ENCODE measurements around the gene ADAM10. TPM values are rescaled to one million over a fixed set of nuclear protein-coding genes. Genes with fewer than 3 reads are reported as not detected.

The ADAM10 gene
- total RNA-seq, 1 experiment from 2014 or later = 239 TPM

DNA sequence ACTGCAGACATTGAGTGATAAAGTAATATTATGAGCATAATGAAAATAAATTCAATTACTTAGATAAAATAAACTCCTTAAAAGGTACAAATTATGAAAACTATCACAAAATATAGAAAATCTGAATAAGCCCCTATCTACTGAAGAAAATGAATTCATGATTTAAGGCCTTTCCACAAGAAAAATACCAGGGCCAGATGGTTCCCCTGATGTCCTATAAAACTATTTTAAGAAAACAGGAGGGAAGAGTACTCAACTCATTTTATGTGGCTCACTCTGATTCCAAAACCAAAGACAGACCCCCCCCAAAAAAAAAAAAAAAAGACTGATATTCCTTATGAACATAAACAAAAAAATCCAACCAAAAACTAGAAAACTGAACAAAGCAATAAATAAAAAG is 59.9 kb downstream of the ADAM10 start:
- no TSS peak for BruUV-seq (replicated peaks)

DNA sequence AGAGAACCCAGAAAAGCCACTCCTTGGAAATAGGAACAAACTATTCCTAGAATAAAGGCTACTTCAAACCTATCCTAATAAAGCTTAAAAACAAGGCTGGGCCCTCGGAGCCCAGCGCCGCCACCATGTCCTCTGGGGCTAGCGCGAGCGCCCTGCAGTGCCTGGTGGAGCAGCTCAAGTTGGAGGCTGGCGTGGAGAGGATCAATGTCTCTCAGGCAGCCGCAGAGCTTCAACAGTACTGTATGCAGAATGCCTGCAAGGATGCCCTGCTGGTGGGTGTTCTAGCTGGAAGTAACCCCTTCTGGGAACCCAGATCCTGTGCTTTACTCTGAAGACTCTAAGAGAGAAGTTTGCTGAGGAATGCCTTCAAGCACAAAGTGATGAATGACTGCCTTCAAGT is 63.2 kb downstream of the ADAM10 start:
- CTCF ChIA-PET = no interaction called here
- POLR2A ChIA-PET (ENCODE audit: unreplicated experiment) = no interaction called here
- H3K4me2 ChIP-seq = no peak overlapping the region
- H3K36me3 ChIP-seq (ENCODE audit: low read depth) = no peaks in the 10 kb centered on the region
- H2AFZ ChIP-seq = no peak overlapping the region
- no peaks in the 10 kb centered on the region; the same call in 1 of the 2 replicates for H4K20me1 ChIP-seq (ENCODE audit: insufficient read depth)
- H3K27me3 ChIP-seq (ENCODE audit: insufficient read depth, low read depth) = no peaks in the 10 kb centered on the region
- intact Hi-C loops (cut with micrococcal nuclease; ENCODE audit: unreplicated experiment) = no loop called here
- no peak overlapping the region for H3K27ac ChIP-seq
- peaks cover 72% of the 10 kb centered on the region for H3K79me2 ChIP-seq (ENCODE audit: low read depth)
- no peak for TF ChIP-seq EZH2 (IDR thresholded peaks at IDR 0.05; ENCODE audit: low read depth)
- TF ChIP-seq, protein P1, sequence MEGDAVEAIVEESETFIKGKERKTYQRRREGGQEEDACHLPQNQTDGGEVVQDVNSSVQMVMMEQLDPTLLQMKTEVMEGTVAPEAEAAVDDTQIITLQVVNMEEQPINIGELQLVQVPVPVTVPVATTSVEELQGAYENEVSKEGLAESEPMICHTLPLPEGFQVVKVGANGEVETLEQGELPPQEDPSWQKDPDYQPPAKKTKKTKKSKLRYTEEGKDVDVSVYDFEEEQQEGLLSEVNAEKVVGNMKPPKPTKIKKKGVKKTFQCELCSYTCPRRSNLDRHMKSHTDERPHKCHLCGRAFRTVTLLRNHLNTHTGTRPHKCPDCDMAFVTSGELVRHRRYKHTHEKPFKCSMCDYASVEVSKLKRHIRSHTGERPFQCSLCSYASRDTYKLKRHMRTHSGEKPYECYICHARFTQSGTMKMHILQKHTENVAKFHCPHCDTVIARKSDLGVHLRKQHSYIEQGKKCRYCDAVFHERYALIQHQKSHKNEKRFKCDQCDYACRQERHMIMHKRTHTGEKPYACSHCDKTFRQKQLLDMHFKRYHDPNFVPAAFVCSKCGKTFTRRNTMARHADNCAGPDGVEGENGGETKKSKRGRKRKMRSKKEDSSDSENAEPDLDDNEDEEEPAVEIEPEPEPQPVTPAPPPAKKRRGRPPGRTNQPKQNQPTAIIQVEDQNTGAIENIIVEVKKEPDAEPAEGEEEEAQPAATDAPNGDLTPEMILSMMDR (conservative IDR thresholded peaks at IDR 0.05) = no peak
- no peak for DNase-seq
- no peaks in the 10 kb centered on the region for H3K9me3 ChIP-seq (ENCODE audit: insufficient read depth, low read depth)
- BruUV-seq (replicated peaks) = no TSS peak
- no peaks in the 10 kb centered on the region for H3K9me2 ChIP-seq (ENCODE audit: insufficient read depth)
- no peak overlapping the region for H3K4me3 ChIP-seq
- no peaks in the 10 kb centered on the region for H3K4me1 ChIP-seq (replicated peaks; ENCODE audit: insufficient read depth)
- H3F3A ChIP-seq (ENCODE audit: insufficient read depth, low read depth) = no peaks in the 10 kb centered on the region

More for the DNA sequence above, 59.9 kb downstream of the ADAM10 start:
- Histone ChIP-seq H3F3A (ENCODE audit: insufficient read depth, low read depth) (0 out of 2 replicates have a peak, but pooled peaks cover 1% of the 10 kb centered on the region), H3K4me1 (replicated peaks; ENCODE audit: insufficient read depth) (no peaks in the 10 kb centered on the region), H2AFZ (no peak overlapping the region), H3K9me2 (ENCODE audit: insufficient read depth) (no peaks in the 10 kb centered on the region), H3K36me3 (ENCODE audit: low read depth) (0 out of 2 replicates have a peak, but pooled peaks cover 3% of the 10 kb centered on the region), H3K27ac (no peak overlapping the region), H3K9me3 (ENCODE audit: insufficient read depth, low read depth) (no peaks in the 10 kb centered on the region), H3K4me3 (no peak overlapping the region), H3K27me3 (ENCODE audit: insufficient read depth, low read depth) (no peaks in the 10 kb centered on the region), H3K79me2 (ENCODE audit: low read depth) (peaks cover 68% of the 10 kb centered on the region), H3K4me2 (no peak overlapping the region), H4K20me1 (ENCODE audit: insufficient read depth) (no peaks in the 10 kb centered on the region; the same call in none of the 2 replicates)
- no peak for DNase-seq
- intact Hi-C loops (cut with micrococcal nuclease; ENCODE audit: unreplicated experiment) = no loop called here
- ChIA-PET CTCF (no interaction called here), POLR2A (ENCODE audit: unreplicated experiment) (no interaction called here)
- no peak for TF ChIP-seq EZH2 (IDR thresholded peaks at IDR 0.05; ENCODE audit: low read depth)
- TF ChIP-seq, protein P1 (conservative IDR thresholded peaks at IDR 0.05) = no peak

- Histone ChIP-seq H4K20me1 (ENCODE audit: insufficient read depth) (no peaks in the 10 kb centered on the region; the same call in 1 of the 2 replicates), H3K36me3 (ENCODE audit: low read depth) (no peaks in the 10 kb centered on the region), H3K27me3 (ENCODE audit: insufficient read depth, low read depth) (no peaks in the 10 kb centered on the region), H3K4me1 (replicated peaks; ENCODE audit: insufficient read depth) (no peaks in the 10 kb centered on the region), H3K27ac (no peak overlapping the region), H2AFZ (no peak overlapping the region), H3K4me2 (no peak overlapping the region), H3K9me3 (ENCODE audit: insufficient read depth, low read depth) (no peaks in the 10 kb centered on the region), H3K79me2 (ENCODE audit: low read depth) (peaks cover 67% of the 10 kb centered on the region), H3F3A (ENCODE audit: insufficient read depth, low read depth) (no peaks in the 10 kb centered on the region), H3K4me3 (no peak overlapping the region), H3K9me2 (ENCODE audit: insufficient read depth) (no peaks in the 10 kb centered on the region)
- intact Hi-C loops (cut with micrococcal nuclease; ENCODE audit: unreplicated experiment) = no loop called here
- no TSS peak for BruUV-seq (replicated peaks)
- no peak for DNase-seq
- TF ChIP-seq EZH2 (IDR thresholded peaks at IDR 0.05; ENCODE audit: low read depth) = no peak
- TF ChIP-seq, protein P1 (conservative IDR thresholded peaks at IDR 0.05) = no peak
- POLR2A ChIA-PET (ENCODE audit: unreplicated experiment) = no interaction called here
- CTCF ChIA-PET = no interaction called here
Measured at GRCh38 chr15:58684751-58685150, 64.8 kb downstream of the ADAM10 start.

Data from PC-9 (cell line).